T-cell (primary cell): Measurements from ENCODE around the gene PRRC2B. TPM values are rescaled to one million over a fixed set of nuclear protein-coding genes. Genes with fewer than 3 reads are reported as not detected.

Experiments
- ATAC-seq, 4 experiments: fragments of 200-7000 bp in 3 of 4; fragments of 150-1000 bp in 1 of 4; cut with Tn5 transposase; replicated peaks in 1 of 4; 1 replicate in 3 of 4; 2 replicates in 1 of 4; pipeline ENCODE4 v1.10.0; 2021; ENCODE audit warnings: moderate library complexity in 3 of 4, mild to moderate bottlenecking in 2 of 4, moderate number of reproducible peaks in 1 of 4
- CTCF ChIA-PET, 2 donors: fragments of 300-600 bp; sonication (Branson Sonifier 250); formaldehyde crosslinking; loops; one replicate each; lab custom pipeline; 2022; ENCODE audit warnings: antibody characterized with exemption in 2 of 2; lab: Charles Lee
- POLR2A ChIA-PET, 2 donors: fragments of 300-600 bp; sonication (Branson Sonifier 250); formaldehyde crosslinking; loops; one replicate each; lab custom pipeline; 2022; ENCODE audit warnings: antibody characterized with exemption in 2 of 2; lab: Charles Lee
- DNase-seq, 35 experiments: peaks; one replicate each; pipeline versions ENCODE4 v3.0.0 to v3.0.0-alpha.2; 2013 to 2023
- H3K27ac ChIP-seq: one replicate; pipeline ENCODE4 v1.5.1; 2013; ENCODE audit warnings: low read length
- H3K27me3 ChIP-seq, 2 experiments: replicated peaks in 1 of 2; 1 replicate in 1 of 2; 2 replicates in 1 of 2; pipeline versions ENCODE4 v1.6.1 to v1.7.0; 2013; ENCODE audit warnings: low read length in 1 of 2, mixed read lengths in 1 of 2; ENCODE audit not compliant: control insufficient read depth in 2 of 2, insufficient read depth in 2 of 2; ENCODE audit errors: extremely low read depth in 1 of 2
- H3K36me3 ChIP-seq, 2 donors: 1 replicate in 1 of 2; 2 replicates in 1 of 2; pipeline versions ENCODE4 v1.6.1 to v1.7.0; 2013; ENCODE audit warnings: low read length in 1 of 2; ENCODE audit not compliant: control insufficient read depth in 2 of 2, insufficient read depth in 1 of 2; ENCODE audit errors: extremely low read depth in 1 of 2
- H3K4me1 ChIP-seq, 2 experiments: 1 replicate in 1 of 2; 2 replicates in 1 of 2; pipeline versions ENCODE4 v1.6.1 to v1.7.0; 2013; ENCODE audit warnings: low read length in 2 of 2, mixed read lengths in 1 of 2; ENCODE audit not compliant: insufficient read depth in 2 of 2, control insufficient read depth in 1 of 2; ENCODE audit errors: extremely low read depth in 1 of 2
- H3K4me3 ChIP-seq, 2 donors: 1 replicate in 1 of 2; 2 replicates in 1 of 2; pipeline versions ENCODE4 v1.5.1 to v1.7.0; 2013; ENCODE audit warnings: mild to moderate bottlenecking in 2 of 2, low read length in 1 of 2, moderate library complexity in 1 of 2; ENCODE audit not compliant: control insufficient read depth in 1 of 2; ENCODE audit errors: extremely low read depth in 1 of 2
- H3K9me3 ChIP-seq: 2 replicates; pipeline ENCODE4 v1.7.0; 2013
- H3K27ac Mint-ChIP-seq, 2 donors: one replicate each; pipeline ENCODE4 v1.8.0; 2020 to 2021; ENCODE audit warnings: mild to moderate bottlenecking in 2 of 2, mixed read lengths in 2 of 2
- H3K27me3 Mint-ChIP-seq, 2 donors: one replicate each; pipeline ENCODE4 v1.8.0; 2021 to 2022; ENCODE audit warnings: mixed read lengths in 2 of 2
- H3K36me3 Mint-ChIP-seq: one replicate; pipeline ENCODE4 v1.8.0; 2021; ENCODE audit warnings: mixed read lengths
- H3K4me1 Mint-ChIP-seq, 3 donors: one replicate each; pipeline ENCODE4 v1.8.0; 2020 to 2022; ENCODE audit warnings: mixed read lengths in 3 of 3, mild to moderate bottlenecking in 1 of 3
- H3K4me3 Mint-ChIP-seq, 3 donors: one replicate each; pipeline ENCODE4 v1.8.0; 2020 to 2022; ENCODE audit warnings: mild to moderate bottlenecking in 3 of 3, mixed read lengths in 3 of 3, moderate library complexity in 3 of 3
- H3K9me3 Mint-ChIP-seq, 3 donors: one replicate each; pipeline ENCODE4 v1.8.0; 2020 to 2022; ENCODE audit warnings: mixed read lengths in 3 of 3
- WGBS: methylation state at CpG from one replicate; pipeline ENCODE4 v1.1.5; 2013; ENCODE audit warnings: missing lambda C conversion rate; ENCODE audit not compliant: insufficient coverage; 5-methylcytosine and 5-hydroxymethylcytosine counted together
- total RNA-seq, 35 experiments: library from RNA in 6 of 35; stranded (reverse) in 6 of 35; fragments of 120-200 nt in 1 of 35; gene quantifications; one replicate each; pipeline versions ENCODE4 v1.2.1 to v1.2.4 and lab custom pipeline; 2013 to 2026

Gene PRRC2B
- total RNA-seq, 5 donors from 2014 or later (not counting 1 experiment from before 2014, with no cell fraction given), result 259 to 375 (median 370) TPM

DNA sequence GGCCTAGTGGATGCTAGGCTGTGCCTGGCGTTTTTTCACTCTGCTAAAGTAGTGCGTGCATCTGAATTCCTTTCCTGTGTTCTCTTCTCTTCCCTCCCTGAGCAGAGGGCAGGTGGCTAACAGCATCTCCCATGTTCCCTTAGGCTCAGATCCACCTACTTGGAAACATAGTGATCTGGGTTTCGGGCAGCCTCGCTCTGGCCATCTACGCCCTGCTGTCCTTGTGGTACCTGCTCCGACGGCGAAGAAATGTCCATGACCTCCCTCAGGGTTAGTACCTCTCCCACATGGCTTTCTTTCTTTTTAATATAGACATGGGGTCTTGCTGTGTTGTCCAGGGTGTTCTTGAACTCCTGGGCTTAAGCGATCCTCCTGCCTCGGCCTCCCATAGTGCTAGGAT is 127.3 kb downstream of the PRRC2B start:
- Mint-ChIP-seq H3K27ac (no peak overlapping the region), H3K27me3 (no peaks in the 10 kb centered on the region), H3K4me3 (no peak overlapping the region), H3K9me3 (no peaks in the 10 kb centered on the region), H3K36me3 (peaks cover 53% of the 10 kb centered on the region), H3K4me1 (no peaks in the 10 kb centered on the region)
- no peak overlapping the region for H3K27ac ChIP-seq
- H3K27me3 ChIP-seq, result no peaks in the 10 kb centered on the region
- peaks cover 51 to 93% of the 10 kb centered on the region in 2 donors for H3K36me3 ChIP-seq
- 100% methylated on average over 1 of the region's 10 CpGs for WGBS
- H3K9me3 ChIP-seq, result no peaks in the 10 kb centered on the region
- H3K4me1 ChIP-seq, result peaks cover 0 to 2% of the 10 kb centered on the region in 2 experiments
- DNase-seq, result no peak
- ChIA-PET POLR2A (no interaction called here), CTCF (no interaction called here)
- ATAC-seq, result no peak
- no peak overlapping the region for H3K4me3 ChIP-seq

DNA sequence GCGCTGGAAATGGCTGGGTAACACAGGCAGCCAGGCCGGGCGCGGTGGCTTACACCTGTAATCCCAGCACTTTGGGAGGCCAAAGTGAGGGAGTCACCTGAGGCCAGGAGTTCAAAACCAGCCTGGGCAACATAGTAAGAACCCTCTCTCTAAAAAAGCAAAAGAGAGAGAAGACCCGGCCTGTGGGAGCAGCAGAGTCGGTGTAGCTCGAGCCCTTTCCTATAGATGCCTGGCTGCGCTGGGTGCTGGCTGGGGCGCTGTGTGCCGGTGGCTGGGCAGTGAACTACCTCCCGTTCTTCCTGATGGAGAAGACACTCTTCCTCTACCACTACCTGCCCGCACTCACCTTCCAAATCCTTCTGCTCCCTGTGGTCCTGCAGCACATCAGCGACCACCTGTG is 127.9 kb downstream of the PRRC2B start:
- Histone ChIP-seq H3K36me3 (peaks cover 45 to 92% of the 10 kb centered on the region in 2 donors), H3K4me1 (peaks cover 0 to 2% of the 10 kb centered on the region in 2 experiments), H3K9me3 (no peaks in the 10 kb centered on the region), H3K4me3 (no peak overlapping the region), H3K27me3 (no peaks in the 10 kb centered on the region), H3K27ac (no peak overlapping the region)
- no peaks in the 10 kb centered on the region for H3K9me3 Mint-ChIP-seq
- DNase-seq, result no peak
- H3K36me3 Mint-ChIP-seq, result peaks cover 59% of the 10 kb centered on the region
- ChIA-PET CTCF (no interaction called here), POLR2A (interaction anchor here in 1 of 2 donors (0.5 kb wide), 1 partner anchor 189 kb away, joined by 4 read pairs; no protein-coding TSS in a partner anchor)
- H3K4me3 Mint-ChIP-seq, result no peak overlapping the region
- peak overlapping the region in 1 of 2 donors; percentile 52 for H3K27ac Mint-ChIP-seq
- H3K4me1 Mint-ChIP-seq, result no peaks in the 10 kb centered on the region
- H3K27me3 Mint-ChIP-seq, result no peaks in the 10 kb centered on the region
- 97% methylated on average over 5 of the region's 13 CpGs for WGBS
- no peak for ATAC-seq

DNA sequence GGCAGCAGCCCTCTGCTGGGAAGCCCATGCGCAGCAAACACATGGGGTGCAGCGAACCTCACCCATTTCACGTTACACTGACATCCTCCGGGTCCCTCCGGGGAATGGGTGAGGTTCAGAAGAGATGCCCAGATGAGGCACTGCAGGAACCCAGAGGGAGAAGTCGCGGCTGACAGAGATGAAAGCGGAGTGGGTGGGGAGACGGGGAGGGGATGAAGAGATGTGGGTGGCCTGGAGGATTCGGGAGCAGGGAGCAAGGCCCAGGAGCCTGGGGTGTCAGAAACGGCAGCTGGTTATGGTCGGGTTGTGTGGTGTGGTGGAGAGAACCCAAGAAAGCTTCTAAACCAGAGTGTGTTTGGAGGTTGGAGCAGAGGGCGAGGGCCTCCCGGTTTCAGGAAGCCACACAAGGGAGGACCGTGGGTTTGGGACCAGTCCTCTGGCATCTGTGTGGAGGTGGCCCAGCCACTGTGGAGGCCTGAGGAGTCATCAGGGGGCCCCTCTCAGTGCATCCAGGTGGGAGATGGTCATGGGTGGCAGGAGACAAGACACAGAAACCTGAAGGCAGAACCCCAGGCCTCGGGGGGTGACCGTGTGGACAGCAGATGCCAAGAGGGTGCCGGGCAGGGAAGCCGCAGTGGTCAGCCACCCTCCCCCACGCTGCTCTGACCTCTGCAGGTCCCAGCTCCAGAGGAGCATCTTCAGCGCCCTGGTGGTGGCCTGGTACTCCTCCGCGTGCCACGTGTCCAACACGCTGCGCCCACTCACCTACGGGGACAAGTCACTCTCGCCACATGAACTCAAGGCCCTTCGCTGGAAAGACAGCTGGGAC is 128.6 kb downstream of the PRRC2B start:
- ChIA-PET POLR2A (interaction anchor here in 1 of 2 donors (0.5 kb wide), 1 partner anchor 189 kb away, joined by 4 read pairs; no protein-coding TSS in a partner anchor), CTCF (no interaction called here)
- no peak overlapping the region for H3K4me3 ChIP-seq
- peaks cover 45 to 92% of the 10 kb centered on the region in 2 donors for H3K36me3 ChIP-seq
- no peaks in the 10 kb centered on the region for H3K27me3 ChIP-seq
- no peaks in the 10 kb centered on the region for H3K4me1 Mint-ChIP-seq
- no peaks in the 10 kb centered on the region for H3K27me3 Mint-ChIP-seq
- H3K9me3 ChIP-seq, result no peaks in the 10 kb centered on the region
- H3K4me3 Mint-ChIP-seq, result no peak overlapping the region
- no peaks in the 10 kb centered on the region for H3K9me3 Mint-ChIP-seq
- ATAC-seq (no peak), DNase-seq (no peak)
- WGBS, result 93% methylated on average over 26 of the region's 29 CpGs
- peak overlapping the region in 1 of 2 donors; percentile 52 for H3K27ac Mint-ChIP-seq
- peaks cover 0 to 2% of the 10 kb centered on the region in 2 experiments for H3K4me1 ChIP-seq
- peaks cover 59% of the 10 kb centered on the region for H3K36me3 Mint-ChIP-seq
- H3K27ac ChIP-seq, result no peak overlapping the region

DNA sequence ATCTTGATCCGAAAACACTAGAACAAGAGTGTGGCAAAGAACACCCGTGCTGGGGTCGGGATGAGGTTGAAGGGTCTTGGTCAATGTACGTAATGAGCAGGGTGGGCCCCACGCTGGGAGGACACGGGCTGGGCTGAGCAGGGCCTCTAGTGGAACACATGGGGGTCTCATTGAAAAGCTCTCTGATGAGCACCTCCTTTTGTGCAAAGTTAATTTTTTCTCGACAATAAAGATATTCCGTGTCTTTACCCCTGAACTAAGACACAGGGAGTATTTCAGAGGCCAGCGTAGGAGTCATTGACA is 129.2 kb downstream of the PRRC2B start:
- H3K27me3 ChIP-seq, result no peaks in the 10 kb centered on the region
- ChIA-PET CTCF (interaction anchor here in 1 of 2 donors (0.8 kb wide), 1 partner anchor 23 kb away, joined by 3 read pairs; no protein-coding TSS in a partner anchor), POLR2A (no interaction called here)
- H3K4me3 Mint-ChIP-seq, result no peak overlapping the region
- H3K36me3 ChIP-seq, result peaks cover 42 to 86% of the 10 kb centered on the region in 2 donors
- ATAC-seq, result no peak
- H3K4me1 Mint-ChIP-seq, result peaks cover 0 to under 1% (median 0%) of the 10 kb centered on the region in 3 donors
- peaks cover 0 to 2% of the 10 kb centered on the region in 2 experiments for H3K4me1 ChIP-seq
- H3K27ac ChIP-seq, result no peak overlapping the region
- H3K36me3 Mint-ChIP-seq, result peaks cover 54% of the 10 kb centered on the region
- DNase-seq, result no peak
- H3K4me3 ChIP-seq, result no peak overlapping the region
- H3K9me3 Mint-ChIP-seq, result no peaks in the 10 kb centered on the region
- no peaks in the 10 kb centered on the region for H3K27me3 Mint-ChIP-seq
- H3K27ac Mint-ChIP-seq, result no peak overlapping the region
- WGBS, result 97% methylated on average over 9 of the region's 9 CpGs
- no peaks in the 10 kb centered on the region for H3K9me3 ChIP-seq

DNA sequence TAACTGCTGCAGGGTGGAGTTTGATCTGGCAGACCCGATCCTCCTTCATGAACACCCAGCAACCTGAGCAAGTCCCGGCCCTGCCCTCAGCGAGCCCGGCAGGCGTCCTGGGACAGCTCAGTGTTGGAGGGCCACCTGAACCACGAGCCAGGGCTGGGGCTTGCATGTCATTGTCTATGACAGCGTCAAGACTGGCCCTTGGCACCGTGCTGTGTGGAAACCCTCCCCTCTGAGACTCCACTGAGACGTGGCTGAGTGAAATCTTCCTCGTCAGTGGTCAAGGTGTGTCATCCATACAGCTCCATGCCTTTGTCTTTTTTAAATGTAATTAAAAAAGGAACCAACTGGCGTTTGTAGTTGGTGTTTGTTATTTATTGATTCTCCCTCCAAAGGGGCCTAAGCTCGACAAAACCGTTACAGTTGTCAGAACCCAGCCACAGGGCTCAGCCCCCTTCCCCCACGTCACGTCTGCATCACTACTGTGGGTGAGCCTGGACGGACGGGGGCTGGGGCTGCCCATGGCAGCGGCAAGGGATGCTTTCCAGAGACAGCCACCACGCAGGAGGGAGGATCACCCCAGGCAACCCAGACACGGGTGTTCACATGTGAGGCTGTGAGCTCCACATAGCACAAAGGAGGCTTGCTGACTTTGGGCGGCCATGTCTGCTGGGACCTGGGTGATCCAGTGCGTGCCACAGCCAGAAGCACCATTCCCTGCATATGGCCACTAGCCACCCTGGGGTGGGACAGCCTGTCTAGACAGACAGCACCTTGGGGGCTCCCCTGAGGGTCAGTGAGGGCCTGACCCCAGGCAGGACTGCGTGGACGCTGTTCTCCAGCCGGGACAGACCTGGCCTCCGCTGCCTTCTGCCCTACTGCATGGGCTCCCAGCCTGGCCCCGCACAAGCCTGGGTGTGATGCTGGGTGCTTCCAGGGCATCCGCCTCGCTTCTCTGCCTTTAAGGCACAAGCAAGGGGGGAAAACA is 129.9 kb downstream of the PRRC2B start:
- H3K4me1 ChIP-seq, result peaks cover 0 to 5% of the 10 kb centered on the region in 2 experiments
- H3K9me3 ChIP-seq, result no peaks in the 10 kb centered on the region
- CTCF ChIA-PET, result interaction anchor here in 1 of 2 donors (0.6 to 0.8 kb wide), 2 partner anchors 23 to 846 kb away, joined by 3 read pairs; no protein-coding TSS in a partner anchor
- POLR2A ChIA-PET, result no interaction called here
- H3K27ac ChIP-seq, result no peak overlapping the region
- ATAC-seq (peak in 1 of 4 experiments; percentile 16), DNase-seq (no peak)
- peaks cover 41 to 86% of the 10 kb centered on the region in 2 donors for H3K36me3 ChIP-seq
- H3K27ac Mint-ChIP-seq, result no peak overlapping the region
- no peak overlapping the region for H3K4me3 ChIP-seq
- H3K36me3 Mint-ChIP-seq, result peaks cover 53% of the 10 kb centered on the region
- 93% methylated on average over 20 of the region's 29 CpGs for WGBS
- H3K4me3 Mint-ChIP-seq, result no peak overlapping the region
- no peaks in the 10 kb centered on the region for H3K9me3 Mint-ChIP-seq
- peaks cover 4 to 7% (median 7%) of the 10 kb centered on the region in 3 donors for H3K4me1 Mint-ChIP-seq
- H3K27me3 Mint-ChIP-seq, result no peaks in the 10 kb centered on the region
- no peaks in the 10 kb centered on the region for H3K27me3 ChIP-seq
